CD14-positive monocyte (primary cell): ENCODE data around the gene GAS7. TPM values are rescaled to one million over a fixed set of nuclear protein-coding genes. Genes with fewer than 3 reads are reported as not detected.
A peak's percentile ranks its signal among the peaks of the same experiment; 100 is the strongest.

Experiments
- DNase-seq, 3 donors: peaks; one replicate each; pipeline ENCODE4 v3.0.0-alpha.2; 2011 to 2022
- H2AFZ ChIP-seq: 2 replicates; pipeline ENCODE4 v1.6.0; 2012; ENCODE audit warnings: mild to moderate bottlenecking, low read depth, low read length, inconsistent platforms; ENCODE audit not compliant: insufficient read depth, poor library complexity, severe bottlenecking
- H3K27ac ChIP-seq, 2 donors: 1 replicate in 1 of 2; 2 replicates in 1 of 2; pipeline ENCODE4 v1.5.1; 2012 to 2013; ENCODE audit warnings: low read length in 2 of 2, control low read depth in 1 of 2, inconsistent platforms in 1 of 2, low read depth in 1 of 2, mild to moderate bottlenecking in 1 of 2
- H3K27me3 ChIP-seq, 2 donors: one replicate each; pipeline versions ENCODE4 v1.6.0 to v1.6.1; 2011 to 2013; ENCODE audit warnings: low read length in 2 of 2; ENCODE audit not compliant: control insufficient read depth in 2 of 2, insufficient read depth in 2 of 2
- H3K36me3 ChIP-seq, 2 donors: replicated peaks in 1 of 2; 1 replicate in 1 of 2; 2 replicates in 1 of 2; pipeline versions ENCODE4 v1.5.1 to v1.6.1; 2012 to 2013; ENCODE audit warnings: low read length in 2 of 2, control low read depth in 1 of 2, inconsistent platforms in 1 of 2, mild to moderate bottlenecking in 1 of 2; ENCODE audit not compliant: insufficient read depth in 2 of 2, control insufficient read depth in 1 of 2
- H3K4me1 ChIP-seq, 2 donors: 1 replicate in 1 of 2; 2 replicates in 1 of 2; pipeline versions ENCODE4 v1.5.1 to v1.6.1; 2012 to 2013; ENCODE audit warnings: low read length in 2 of 2, control low read depth in 1 of 2, inconsistent platforms in 1 of 2, mild to moderate bottlenecking in 1 of 2, moderate library complexity in 1 of 2; ENCODE audit not compliant: insufficient read depth in 2 of 2, control insufficient read depth in 1 of 2
- H3K4me2 ChIP-seq: replicated peaks from 2 replicates; pipeline ENCODE3; 2012; ENCODE audit warnings: low read length, moderate library complexity, mild to moderate bottlenecking; ENCODE audit not compliant: poor library complexity, severe bottlenecking; ENCODE audit errors: extremely low read depth
- H3K4me3 ChIP-seq, 3 experiments: fragments of 200-600 bp in 1 of 3; sonication (generic) in 1 of 3; replicated peaks in 1 of 3; 1 replicate in 2 of 3; 2 replicates in 1 of 3; pipeline ENCODE4 v1.5.1; 2011 to 2013; ENCODE audit warnings: low read length in 3 of 3, mild to moderate bottlenecking in 3 of 3, control low read depth in 2 of 3, low read depth in 2 of 3, inconsistent platforms in 1 of 3, moderate library complexity in 1 of 3
- H3K79me2 ChIP-seq: 2 replicates; pipeline ENCODE4 v1.6.0; 2012; ENCODE audit warnings: mild to moderate bottlenecking, control low read depth, inconsistent platforms, low read length, moderate library complexity; ENCODE audit not compliant: insufficient read depth
- H3K9ac ChIP-seq: 2 replicates; pipeline ENCODE4 v1.6.0; 2017; ENCODE audit warnings: low read length, mild to moderate bottlenecking; ENCODE audit not compliant: insufficient read depth, poor library complexity, severe bottlenecking
- H3K9me3 ChIP-seq, 2 donors: replicated peaks in 1 of 2; 1 replicate in 1 of 2; 2 replicates in 1 of 2; pipeline versions ENCODE4 v1.5.1 to v1.6.1; 2012 to 2013; ENCODE audit warnings: low read length in 2 of 2, control low read depth in 1 of 2; ENCODE audit not compliant: control insufficient read depth in 1 of 2, insufficient read depth in 1 of 2
- H4K20me1 ChIP-seq: 2 replicates; pipeline ENCODE4 v1.6.0; 2012; ENCODE audit warnings: mild to moderate bottlenecking, low read length, control low read depth, moderate library complexity; ENCODE audit not compliant: insufficient read depth
- H3K27ac Mint-ChIP-seq, 7 donors: one replicate each; pipeline ENCODE4 v1.8.0; 2020; ENCODE audit warnings: mild to moderate bottlenecking in 7 of 7, mixed read lengths in 7 of 7, moderate library complexity in 6 of 7, inconsistent platforms in 2 of 7
- H3K27me3 Mint-ChIP-seq, 3 donors: one replicate each; pipeline ENCODE4 v1.8.0; 2021 to 2022; ENCODE audit warnings: low read depth in 3 of 3, mild to moderate bottlenecking in 3 of 3, mixed read lengths in 3 of 3, moderate library complexity in 3 of 3, inconsistent platforms in 1 of 3
- H3K36me3 Mint-ChIP-seq, 2 donors: one replicate each; pipeline ENCODE4 v1.8.0; 2020; ENCODE audit warnings: mixed read lengths in 2 of 2, inconsistent platforms in 1 of 2, mild to moderate bottlenecking in 1 of 2
- H3K4me1 Mint-ChIP-seq: one replicate; pipeline ENCODE4 v1.8.0; 2020; ENCODE audit warnings: mild to moderate bottlenecking, mixed read lengths
- H3K4me3 Mint-ChIP-seq, 2 donors: one replicate each; pipeline ENCODE4 v1.8.0; 2020; ENCODE audit warnings: mild to moderate bottlenecking in 2 of 2, mixed read lengths in 2 of 2, moderate library complexity in 1 of 2
- H3K9me3 Mint-ChIP-seq, 7 donors: one replicate each; pipeline ENCODE4 v1.8.0; 2020 to 2022; ENCODE audit warnings: mixed read lengths in 7 of 7, mild to moderate bottlenecking in 6 of 7, moderate library complexity in 6 of 7, inconsistent platforms in 2 of 7
- CTCF ChIP-seq: fragments of 200-600 bp; IDR thresholded peaks from one replicate; pipeline ENCODE4 v1.8.0; 2022; ENCODE audit warnings: antibody characterized with exemption, mild to moderate bottlenecking
- WGBS: methylation state at CpG from one replicate; pipeline ENCODE4 v1.1.5; 2013; ENCODE audit warnings: missing lambda C conversion rate; ENCODE audit not compliant: insufficient coverage; 5-methylcytosine and 5-hydroxymethylcytosine counted together
- intact Hi-C, 2 donors: fragments of 100-400 bp; cut with micrococcal nuclease; formaldehyde crosslinking; loops; one replicate each; pipeline versions ENCODE4 v1.15.0 to v1.15.1; 2023
- polyA plus RNA-seq, 3 donors: library from polyadenylated mRNA; depleted of rRNA in 1 of 3; unstranded in 2 of 3; stranded (reverse) in 1 of 3; fragments of 300-500 nt in 2 of 3; fragments of >200 nt in 1 of 3; fragmentation: Illumina TruSeq in 2 of 3; gene quantifications; 1 replicate in 2 of 3; 2 replicates in 1 of 3; pipeline ENCODE4 v1.2.3, GENCODE V29; 2012 to 2021

Gene GAS7
- polyA plus RNA-seq, 3 donors = 53.1 to 91.9 (median 66.6) TPM

- Histone ChIP-seq H3K4me3 (no peak overlapping the region), H2AFZ (no peak overlapping the region), H3K36me3 (no peaks in the 10 kb centered on the region), H3K4me1 (no peaks in the 10 kb centered on the region), H3K27me3 (no peaks in the 10 kb centered on the region), H3K79me2 (no peaks in the 10 kb centered on the region), H3K9me3 (peaks cover 0 to 11% of the 10 kb centered on the region in 2 donors), H3K9ac (no peak overlapping the region), H4K20me1 (no peaks in the 10 kb centered on the region), H3K4me2 (no peak overlapping the region), H3K27ac (no peak overlapping the region)
- peaks cover 2 to 8% (median 5%) of the 10 kb centered on the region in 3 donors for H3K27me3 Mint-ChIP-seq
- DNase-seq = peak in 2 of 3 donors; percentile 28 to 47
- intact Hi-C loops = no loop called here
- H3K4me3 Mint-ChIP-seq = no peak overlapping the region
- WGBS = no CpG with 5 or more reads among the region's 2 CpGs
- no peaks in the 10 kb centered on the region for H3K4me1 Mint-ChIP-seq
- H3K36me3 Mint-ChIP-seq = no peaks in the 10 kb centered on the region
- no peak overlapping the region for H3K27ac Mint-ChIP-seq
- TF ChIP-seq CTCF = no peak
- peaks cover 7 to 23% (median 16%) of the 10 kb centered on the region in 7 donors for H3K9me3 Mint-ChIP-seq
These were observed 34.8 kb upstream of the GAS7 start for GRCh38 chr17:10233161-10233560.

- Histone ChIP-seq H3K9ac (no peak overlapping the region), H2AFZ (no peak overlapping the region), H3K27ac (no peak overlapping the region), H3K9me3 (peaks cover 0 to 4% of the 10 kb centered on the region in 2 donors), H3K27me3 (no peaks in the 10 kb centered on the region), H3K4me3 (no peak overlapping the region), H4K20me1 (no peaks in the 10 kb centered on the region), H3K36me3 (no peaks in the 10 kb centered on the region), H3K79me2 (no peaks in the 10 kb centered on the region), H3K4me1 (peaks cover 0 to 7% of the 10 kb centered on the region in 2 donors), H3K4me2 (no peak overlapping the region)
- no peak for TF ChIP-seq CTCF
- Mint-ChIP-seq H3K4me3 (no peak overlapping the region), H3K27ac (peak overlapping the region in 1 of 7 donors; percentile 38), H3K27me3 (peaks cover 2 to 5% (median 3%) of the 10 kb centered on the region in 3 donors), H3K9me3 (peaks cover 1 to 16% (median 7%) of the 10 kb centered on the region in 7 donors), H3K4me1 (peaks cover 12% of the 10 kb centered on the region), H3K36me3 (no peaks in the 10 kb centered on the region)
- intact Hi-C loops = loop anchor here (5.0 kb wide), 4 partner anchors 57 to 307 kb away; no protein-coding TSS in a partner anchor
- peak in 2 of 3 donors; percentile 10 to 32 for DNase-seq
- 66% methylated on average over 2 of the region's 2 CpGs for WGBS
These were observed 30.8 kb upstream of the GAS7 start for GRCh38 chr17:10229181-10229580.
